GM12891 (cell line): Measurements from ENCODE around the gene AIFM2.

ENCODE experiments used
- POLR2A ChIP-seq: IDR thresholded peaks from 2 replicates; pipeline ENCODE4 v1.6.1; 2011; ENCODE audit warnings: low read depth, low read length, control low read depth
- SPI1 ChIP-seq: IDR thresholded peaks from 2 replicates; pipeline ENCODE4 v1.6.1; 2011; ENCODE audit warnings: low read depth, low read length, control low read depth

- TF ChIP-seq POLR2A (no peak), SPI1 (no peak)
Measured at GRCh38 chr10:70064486-70064885, 68.1 kb downstream of the AIFM2 start.
